IPS DF 4.7 (cell line): ENCODE results near the gene BAG5.

Source experiments
- DNase-seq: peaks from one replicate; pipeline ENCODE4 v3.0.0-alpha.2; 2013; ENCODE audit warnings: low spot score; ENCODE audit errors: extremely low read depth

Gene BAG5

DNA sequence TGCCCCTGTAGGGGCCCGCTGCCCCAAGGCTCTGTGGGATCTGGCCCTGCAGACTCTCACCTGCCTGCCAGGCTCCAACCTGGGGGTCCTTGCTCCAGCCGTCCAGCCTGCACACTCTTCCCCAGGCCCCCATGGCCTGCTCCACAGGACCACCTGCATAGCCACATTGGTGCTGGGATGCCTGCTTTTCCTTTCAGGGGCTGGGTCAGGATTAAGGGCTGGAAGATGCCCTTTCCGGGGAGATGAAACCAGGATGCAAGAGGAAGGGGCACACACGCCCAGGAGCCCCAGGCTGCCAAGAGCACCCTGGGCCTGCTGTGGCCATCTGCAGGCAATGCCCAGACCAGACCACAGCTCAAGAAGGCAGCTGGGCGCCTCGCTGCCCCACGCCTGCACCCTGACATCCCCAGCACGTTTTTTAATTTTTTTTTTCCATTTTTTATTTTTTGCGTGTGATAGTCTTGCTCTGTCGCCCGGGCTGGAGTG is 15.0 kb downstream of the BAG5 start:
- DNase-seq: no peak

DNA sequence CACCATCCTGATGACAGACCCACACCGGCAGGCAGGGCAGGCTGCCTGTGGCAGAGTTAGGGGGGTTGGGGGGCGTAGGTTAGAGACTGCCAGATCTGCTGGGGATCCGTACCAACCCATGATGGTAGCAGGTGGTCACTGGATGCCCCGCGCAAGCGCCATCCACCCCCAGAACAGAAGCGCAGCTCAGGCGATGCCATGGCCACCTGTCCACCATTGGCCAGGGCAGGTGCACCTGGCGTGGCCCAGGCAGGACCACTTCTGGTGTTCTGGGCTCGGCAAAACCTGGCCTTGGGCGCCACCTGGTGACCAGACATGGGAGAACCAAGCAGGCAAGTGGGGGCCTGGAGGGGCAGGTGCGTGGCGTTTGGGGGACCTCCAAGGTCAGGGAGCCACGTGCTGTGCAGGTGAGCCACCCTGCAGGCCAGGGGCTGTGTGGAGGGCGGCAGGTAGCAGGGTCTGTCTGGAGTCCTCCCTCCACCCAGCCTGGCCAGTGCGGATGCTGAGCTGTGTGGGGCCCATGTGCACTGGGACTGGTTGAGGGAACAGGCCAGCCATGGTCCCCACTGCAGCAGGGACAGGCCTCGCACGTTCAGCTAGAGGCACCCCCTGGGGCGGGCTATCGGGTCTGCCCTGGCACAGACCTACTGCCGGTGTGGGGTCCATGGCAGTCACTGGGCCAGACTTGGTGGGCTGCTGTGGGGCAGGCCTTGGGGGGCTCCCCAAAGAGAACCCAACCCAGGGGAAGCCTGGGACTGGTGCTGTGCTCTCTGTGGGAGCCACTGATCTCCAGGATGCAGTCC is 15.6 kb downstream of the BAG5 start:
- no peak for DNase-seq

GRCh38 chr14:103545915-103546651 is 16.4 kb downstream of the BAG5 start:
- DNase-seq: no peak

DNA sequence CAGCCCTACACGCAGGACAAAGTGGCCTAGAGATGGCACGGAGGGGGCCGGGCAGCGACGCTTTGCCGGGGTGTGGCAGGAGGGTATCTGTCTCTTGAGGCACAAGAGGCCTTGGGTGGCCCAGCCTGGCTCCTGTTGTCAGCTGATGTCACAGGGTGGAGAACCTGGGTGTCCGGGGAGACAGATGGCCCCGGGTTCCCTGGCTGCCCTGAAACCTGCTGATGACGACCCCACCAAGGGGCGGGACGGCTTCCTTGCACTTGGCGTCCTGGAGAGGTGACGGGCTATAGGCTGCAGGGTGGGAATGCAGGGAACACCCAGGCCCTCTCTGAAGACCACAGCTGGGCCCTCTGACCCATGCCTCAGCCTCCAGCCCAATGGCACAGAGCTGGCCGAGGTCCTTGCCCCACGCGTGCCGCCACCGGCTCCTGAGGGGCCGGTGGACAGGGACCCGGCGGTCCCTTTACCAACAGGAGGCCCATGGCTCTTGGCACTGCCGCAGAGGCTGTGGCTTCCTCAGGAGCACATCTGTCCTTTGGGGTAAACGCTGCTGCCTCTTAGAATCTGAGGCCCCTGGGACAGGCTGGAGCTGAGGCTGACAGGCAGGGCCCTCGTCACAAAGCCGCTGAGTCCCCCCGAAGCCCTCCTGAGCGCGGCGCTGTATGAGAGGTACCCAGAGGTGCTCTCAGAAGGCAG is 17.1 kb downstream of the BAG5 start:
- DNase-seq: no peak

- no peak for DNase-seq
These were observed 17.9 kb downstream of the BAG5 start for GRCh38 chr14:103544388-103545218.

DNA sequence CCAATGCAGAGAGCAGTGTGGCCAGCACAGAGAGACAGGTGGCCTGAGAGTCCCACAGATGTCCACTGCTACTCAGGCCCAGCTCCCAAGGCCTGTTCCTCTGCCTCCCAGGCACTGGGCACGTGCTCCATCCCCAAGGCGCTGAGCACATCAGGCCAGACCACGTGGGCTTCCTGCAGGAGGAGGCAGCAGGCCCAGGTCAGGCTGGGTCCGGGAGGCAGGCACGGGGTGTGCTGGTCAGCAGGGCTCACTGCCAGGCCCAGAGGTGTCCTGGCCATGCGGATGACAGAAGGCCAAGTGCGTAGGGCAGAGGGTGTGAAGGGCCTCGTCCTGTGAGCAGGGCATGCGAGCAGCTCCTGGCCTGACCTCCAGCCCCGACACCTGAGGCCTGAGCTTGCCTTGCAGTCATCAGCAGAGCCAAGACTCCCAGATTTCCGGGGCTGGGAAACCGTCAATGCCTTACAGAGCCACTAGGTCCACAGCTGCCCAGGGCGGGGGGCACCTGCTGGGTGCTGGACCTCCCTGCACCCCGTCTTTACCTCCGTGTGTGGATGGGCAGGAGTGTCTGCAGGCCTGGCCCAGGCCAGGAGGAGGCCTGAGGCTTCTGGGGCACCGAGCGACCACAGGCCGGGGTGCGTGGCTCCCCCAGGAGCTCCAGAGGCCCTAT is 18.6 kb downstream of the BAG5 start:
- no peak for DNase-seq

DNA sequence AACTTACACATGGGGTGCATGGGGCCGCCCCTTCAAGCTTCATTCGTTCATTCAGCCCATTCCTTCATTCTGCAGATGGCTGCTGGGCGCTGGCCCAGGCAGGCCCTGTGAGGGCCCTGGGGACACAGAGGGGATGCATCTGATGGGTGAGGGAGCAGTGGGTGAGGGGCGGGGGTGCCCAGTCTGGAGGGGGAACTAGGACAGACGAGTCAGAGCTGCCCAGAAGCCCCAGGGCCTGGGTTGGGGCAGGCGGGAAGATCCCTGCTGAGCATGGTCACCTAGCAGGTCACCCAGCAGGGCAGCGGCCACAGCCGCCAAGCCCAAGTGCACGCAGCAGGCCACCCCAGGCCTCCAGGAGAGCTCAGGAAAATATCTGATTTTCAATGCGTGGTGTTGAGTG is 19.3 kb downstream of the BAG5 start:
- no peak for DNase-seq

GRCh38 chr14:103542605-103543088 is 19.8 kb downstream of the BAG5 start:
- no peak for DNase-seq

- no peak for DNase-seq
These were observed 20.5 kb downstream of the BAG5 start for GRCh38 chr14:103541709-103542604.

DNA sequence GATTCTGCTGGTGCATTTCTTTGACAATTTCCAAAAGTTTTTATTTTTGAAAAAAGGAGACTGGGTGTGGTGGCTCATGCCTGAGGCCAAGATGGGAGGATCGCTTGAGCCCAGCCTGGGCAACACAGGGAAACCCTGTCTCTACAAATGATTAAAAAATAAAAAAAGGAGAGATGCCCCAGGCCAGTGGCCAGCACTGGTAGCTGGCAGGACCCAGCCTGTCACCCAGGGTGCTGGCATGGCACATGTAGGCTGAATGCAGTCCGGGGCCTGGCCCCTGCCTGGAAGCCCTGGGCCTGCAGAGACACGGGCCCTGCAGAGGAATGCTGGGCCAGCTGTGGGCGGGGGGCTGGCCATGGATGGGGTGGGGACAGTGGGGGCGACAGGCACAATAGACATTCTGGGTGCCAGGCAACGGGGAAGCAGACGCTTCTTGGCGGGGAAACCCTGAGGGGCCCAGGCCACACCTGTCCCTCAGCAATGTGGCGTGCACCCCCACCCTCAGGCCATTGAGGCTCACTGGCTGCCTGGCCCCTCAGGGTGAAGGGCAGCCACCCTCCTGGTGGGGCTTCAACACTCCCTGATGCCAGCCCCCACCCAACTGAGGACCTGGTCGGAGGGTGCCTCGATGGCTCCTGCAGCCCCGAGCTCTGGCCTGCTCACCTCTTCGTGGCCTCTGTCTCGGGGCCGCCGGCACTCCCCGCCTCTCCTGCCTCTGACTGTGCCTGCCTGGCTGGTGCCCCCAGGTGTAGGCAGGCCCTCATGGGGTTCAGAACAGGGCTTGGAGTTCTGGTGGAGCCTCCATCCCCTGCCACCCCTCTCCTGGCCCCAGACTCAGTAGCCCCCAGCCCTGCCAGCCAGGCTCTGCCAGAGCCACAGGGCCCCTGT is 21.4 kb downstream of the BAG5 start:
- no peak for DNase-seq

- DNase-seq: no peak
These were observed 23.2 kb downstream of the BAG5 start for GRCh38 chr14:103539056-103539825.

- DNase-seq: no peak
These were observed 24.0 kb downstream of the BAG5 start for GRCh38 chr14:103538291-103539055.

DNA sequence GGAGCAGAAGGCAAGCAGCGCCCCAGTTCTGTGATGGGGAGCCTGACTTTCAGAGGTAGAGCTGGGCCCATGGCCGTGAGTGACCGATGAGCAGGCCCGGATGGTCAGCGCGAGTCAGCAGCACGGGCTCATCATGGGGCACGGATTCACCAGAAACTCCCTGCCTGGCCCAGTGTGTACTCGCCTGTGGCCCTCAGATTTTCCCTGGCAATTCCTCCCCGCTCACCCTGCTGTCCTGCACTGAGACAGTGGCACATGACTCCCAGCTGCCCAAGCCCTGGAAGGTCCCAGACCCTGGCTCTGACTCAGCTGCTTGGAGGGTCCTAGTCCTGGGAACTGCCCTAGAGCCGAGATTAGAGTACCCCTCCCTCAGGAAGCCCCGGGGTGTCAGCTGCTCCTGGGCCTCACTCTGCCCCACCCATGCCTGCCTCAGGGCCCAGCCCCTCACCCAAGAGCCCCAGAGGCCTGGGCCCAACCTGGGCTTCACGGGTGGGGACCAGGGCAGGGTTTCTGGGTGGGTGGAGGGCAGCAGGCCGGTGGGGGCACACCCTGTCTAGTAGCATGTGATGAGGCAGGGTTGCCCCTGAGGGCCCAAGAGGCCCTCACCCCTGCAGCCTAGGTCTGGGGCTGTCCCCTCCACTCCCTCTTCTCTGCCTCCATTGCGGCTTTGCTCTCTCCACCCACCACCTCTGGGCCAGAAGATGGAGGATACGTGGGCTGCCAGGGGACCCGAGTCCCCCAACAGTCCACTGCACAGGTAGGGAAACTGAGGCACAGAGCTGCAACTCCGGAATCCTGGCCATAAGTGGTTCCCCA is 25.1 kb downstream of the BAG5 start:
- DNase-seq: no peak

GRCh38 chr14:103536693-103537092 is 25.8 kb downstream of the BAG5 start:
- DNase-seq: no peak

DNA sequence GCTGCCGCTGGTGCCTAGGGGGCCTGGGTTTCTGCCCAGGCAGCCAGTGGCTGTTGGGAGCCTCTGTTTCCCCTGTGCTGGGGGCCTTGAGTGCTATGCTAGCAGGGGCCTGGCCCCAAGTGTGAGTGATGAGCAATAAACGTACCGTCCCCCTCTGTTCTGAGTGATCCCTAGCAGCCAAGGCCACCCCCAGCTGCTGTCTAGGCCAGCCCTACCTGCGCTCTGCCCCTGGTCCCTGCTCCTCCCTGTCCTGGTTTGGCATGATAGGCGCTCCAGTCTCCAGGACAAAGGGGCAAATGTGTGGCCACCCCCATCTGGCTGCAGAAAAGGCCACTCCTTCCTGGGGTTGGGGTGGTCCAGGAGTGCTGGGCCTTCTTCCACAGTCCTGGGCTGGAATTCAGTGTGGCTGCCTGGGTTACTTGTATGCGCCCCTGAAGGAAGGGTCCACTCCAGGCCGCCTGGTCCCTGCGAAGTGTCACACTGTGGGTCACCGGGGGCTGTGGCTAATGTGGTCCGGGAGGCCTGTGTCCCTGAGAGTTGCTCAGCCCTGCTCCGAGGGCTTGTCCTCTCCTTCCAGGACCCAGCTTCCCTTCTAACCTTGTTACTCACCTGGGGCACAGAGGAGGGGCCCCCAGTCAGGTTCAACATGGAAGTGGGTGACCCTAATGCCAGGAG is 26.4 kb downstream of the BAG5 start:
- DNase-seq: no peak
